ENCODE results near the gene TEX11.

TEX11 gene

DNA sequence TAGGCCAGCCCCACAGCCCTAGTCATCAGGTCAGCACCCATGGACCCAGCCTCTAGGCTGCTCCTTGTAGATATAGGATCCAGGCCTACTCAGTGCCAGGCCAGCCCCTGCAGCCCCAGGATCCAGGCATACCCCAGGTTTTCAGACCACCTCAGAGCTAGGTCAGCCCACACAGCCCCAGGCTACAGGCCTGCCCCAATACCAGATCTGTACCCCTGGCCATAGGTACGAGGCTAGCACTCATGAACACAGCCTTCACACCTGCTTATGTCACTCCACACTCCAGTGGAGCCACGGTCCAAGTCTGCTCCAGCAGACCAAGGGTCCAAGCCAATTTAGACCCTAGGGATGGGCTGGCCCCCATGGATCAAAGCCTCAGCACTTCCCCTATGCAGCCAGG lies 272.8 kb downstream of the TEX11 start:
- H3K36me3 ChIP-seq: no peaks in the 10 kb centered on the region
- no peak overlapping the region for H3K27ac ChIP-seq
- TF ChIP-seq, protein P1, sequence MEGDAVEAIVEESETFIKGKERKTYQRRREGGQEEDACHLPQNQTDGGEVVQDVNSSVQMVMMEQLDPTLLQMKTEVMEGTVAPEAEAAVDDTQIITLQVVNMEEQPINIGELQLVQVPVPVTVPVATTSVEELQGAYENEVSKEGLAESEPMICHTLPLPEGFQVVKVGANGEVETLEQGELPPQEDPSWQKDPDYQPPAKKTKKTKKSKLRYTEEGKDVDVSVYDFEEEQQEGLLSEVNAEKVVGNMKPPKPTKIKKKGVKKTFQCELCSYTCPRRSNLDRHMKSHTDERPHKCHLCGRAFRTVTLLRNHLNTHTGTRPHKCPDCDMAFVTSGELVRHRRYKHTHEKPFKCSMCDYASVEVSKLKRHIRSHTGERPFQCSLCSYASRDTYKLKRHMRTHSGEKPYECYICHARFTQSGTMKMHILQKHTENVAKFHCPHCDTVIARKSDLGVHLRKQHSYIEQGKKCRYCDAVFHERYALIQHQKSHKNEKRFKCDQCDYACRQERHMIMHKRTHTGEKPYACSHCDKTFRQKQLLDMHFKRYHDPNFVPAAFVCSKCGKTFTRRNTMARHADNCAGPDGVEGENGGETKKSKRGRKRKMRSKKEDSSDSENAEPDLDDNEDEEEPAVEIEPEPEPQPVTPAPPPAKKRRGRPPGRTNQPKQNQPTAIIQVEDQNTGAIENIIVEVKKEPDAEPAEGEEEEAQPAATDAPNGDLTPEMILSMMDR (IDR thresholded peaks at IDR 0.05): no peak
- H3K27me3 ChIP-seq: no peaks in the 10 kb centered on the region
- no peak overlapping the region for H3K4me3 ChIP-seq (ENCODE audit: low read depth in 1 of 2, low read length in 1 of 2)
- H3K9me3 ChIP-seq: no peaks in the 10 kb centered on the region
- H3K4me1 ChIP-seq (ENCODE audit: control insufficient read depth in 1 of 2, insufficient read depth in 1 of 2, low read depth in 1 of 2, low read length in 1 of 2): no peaks in the 10 kb centered on the region

- H3K27ac ChIP-seq: no peak overlapping the region
- no peaks in the 10 kb centered on the region for H3K27me3 ChIP-seq
- no peaks in the 10 kb centered on the region for H3K4me1 ChIP-seq (ENCODE audit: control insufficient read depth in 1 of 2, insufficient read depth in 1 of 2, low read depth in 1 of 2, low read length in 1 of 2)
- TF ChIP-seq, protein P1 (IDR thresholded peaks at IDR 0.05): no peak
- no peaks in the 10 kb centered on the region for H3K36me3 ChIP-seq
- H3K4me3 ChIP-seq (ENCODE audit: low read depth in 1 of 2, low read length in 1 of 2): no peak overlapping the region
- H3K9me3 ChIP-seq: no peaks in the 10 kb centered on the region
Measured at GRCh38 chrX:70635227-70635626, 273.3 kb downstream of the TEX11 start.

GRCh38 chrX:70621743-70622142 lies 286.8 kb downstream of the TEX11 start:
- TF ChIP-seq, protein P1 (IDR thresholded peaks at IDR 0.05): no peak
- no peaks in the 10 kb centered on the region for H3K9me3 ChIP-seq

GRCh38 chrX:70618467-70618866 lies 290.0 kb downstream of the TEX11 start:
- Histone ChIP-seq H3K4me1 (ENCODE audit: control insufficient read depth in 1 of 2, insufficient read depth in 1 of 2, low read depth in 1 of 2, low read length in 1 of 2) (no peaks in the 10 kb centered on the region), H3K27ac (no peak overlapping the region), H3K27me3 (no peaks in the 10 kb centered on the region), H3K4me3 (ENCODE audit: low read depth in 1 of 2, low read length in 1 of 2) (no peak overlapping the region), H3K9me3 (no peaks in the 10 kb centered on the region), H3K36me3 (no peaks in the 10 kb centered on the region)
- TF ChIP-seq, protein P1 (IDR thresholded peaks at IDR 0.05): no peak

More at GRCh38 chrX:70621743-70622142, 286.8 kb downstream of the TEX11 start:
- Histone ChIP-seq H3K27ac (no peak overlapping the region), H3K4me1 (ENCODE audit: control insufficient read depth in 1 of 2, insufficient read depth in 1 of 2, low read depth in 1 of 2, low read length in 1 of 2) (no peaks in the 10 kb centered on the region), H3K4me3 (ENCODE audit: low read depth in 1 of 2, low read length in 1 of 2) (no peak overlapping the region), H3K36me3 (no peaks in the 10 kb centered on the region), H3K27me3 (no peaks in the 10 kb centered on the region)

DNA sequence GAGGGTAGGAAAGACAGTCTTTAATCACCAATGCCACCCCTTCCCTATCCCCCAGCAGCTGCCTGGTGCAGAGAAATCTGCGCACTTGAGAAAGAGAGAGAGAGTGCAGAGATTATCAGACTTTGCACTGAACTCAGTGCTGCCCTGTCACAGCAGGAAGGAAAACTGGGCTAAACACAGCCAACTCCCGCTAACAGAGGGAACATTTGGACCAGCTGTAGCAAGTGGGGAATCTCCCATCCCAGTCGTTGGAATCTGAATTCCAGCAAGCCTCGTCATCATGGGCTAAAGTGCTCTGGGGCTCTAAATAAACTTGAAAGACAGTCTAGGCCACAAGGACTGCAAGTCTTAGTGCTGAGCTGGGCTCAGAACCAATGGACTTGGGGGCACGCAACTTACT lies 295.2 kb downstream of the TEX11 start:
- no peaks in the 10 kb centered on the region for H3K36me3 ChIP-seq
- TF ChIP-seq, protein P1 (IDR thresholded peaks at IDR 0.05): no peak
- H3K9me3 ChIP-seq: no peaks in the 10 kb centered on the region
- no peak overlapping the region for H3K4me3 ChIP-seq (ENCODE audit: low read depth in 1 of 2, low read length in 1 of 2)
- no peak overlapping the region for H3K27ac ChIP-seq
- H3K4me1 ChIP-seq (ENCODE audit: control insufficient read depth in 1 of 2, insufficient read depth in 1 of 2, low read depth in 1 of 2, low read length in 1 of 2): no peaks in the 10 kb centered on the region
- no peaks in the 10 kb centered on the region for H3K27me3 ChIP-seq

- no peak overlapping the region for H3K4me3 ChIP-seq (ENCODE audit: low read depth in 1 of 2, low read length in 1 of 2)
- no peaks in the 10 kb centered on the region for H3K27me3 ChIP-seq
- no peaks in the 10 kb centered on the region for H3K9me3 ChIP-seq
- H3K36me3 ChIP-seq: no peaks in the 10 kb centered on the region
- H3K27ac ChIP-seq: no peak overlapping the region
- TF ChIP-seq, protein P1 (IDR thresholded peaks at IDR 0.05): no peak
- no peaks in the 10 kb centered on the region for H3K4me1 ChIP-seq (ENCODE audit: control insufficient read depth in 1 of 2, insufficient read depth in 1 of 2, low read depth in 1 of 2, low read length in 1 of 2)
Measured at GRCh38 chrX:70605352-70605751, 303.2 kb downstream of the TEX11 start.
